ENCODE results near the gene DMRTB1.

GRCh38 chr1:53476579-53476978 is 17.4 kb downstream of the DMRTB1 start:
- TF ChIP-seq CTCF (IDR thresholded peaks at IDR 0.05; ENCODE audit: low read depth, low read length), result no peak
- no peak for TF ChIP-seq EZH2phosphoT487 (IDR thresholded peaks at IDR 0.05; ENCODE audit: low read depth)
